Measurements from ENCODE around the gene NOL3. TPM values are rescaled to one million over a fixed set of nuclear protein-coding genes. Genes with fewer than 3 reads are reported as not detected.
A peak's percentile ranks its signal among the peaks of the same experiment; 100 is the strongest.

Gene NOL3
- total RNA-seq, 2 donors from 2014 or later: 11.6 TPM

- H3K9me3 ChIP-seq (ENCODE audit: control insufficient read depth, low read length): no peaks in the 10 kb centered on the region
- no peak for TF ChIP-seq CTCF (conservative IDR thresholded peaks at IDR 0.05)
- Mint-ChIP-seq H3K36me3 (ENCODE audit: low read depth) (no peaks in the 10 kb centered on the region), H3K9me3 (peaks cover under 1% of the 10 kb centered on the region), H3K27ac (no peak overlapping the region), H3K27me3 (ENCODE audit: insufficient read depth) (peaks cover 93% of the 10 kb centered on the region), H3K4me3 (no peak overlapping the region), H3K4me1 (peaks cover 9% of the 10 kb centered on the region)
- peak; percentile 51 for DNase-seq
- H3K27ac ChIP-seq (ENCODE audit: low read depth, low read length): no peak overlapping the region
- H3K4me3 ChIP-seq (ENCODE audit: low read length): no peak overlapping the region
- H3K4me1 ChIP-seq (ENCODE audit: control insufficient read depth, insufficient read depth, low read length): no peaks in the 10 kb centered on the region
- H3K36me3 ChIP-seq (ENCODE audit: control insufficient read depth, insufficient read depth, low read length): no peaks in the 10 kb centered on the region
- H3K27me3 ChIP-seq (ENCODE audit: control insufficient read depth, insufficient read depth, low read length, poor library complexity, severe bottlenecking): peaks cover 91% of the 10 kb centered on the region
- no peak overlapping the region for H3K9ac ChIP-seq (ENCODE audit: extremely low read depth, low read length, poor library complexity, severe bottlenecking)
- WGBS, 2 experiments (ENCODE audit: insufficient coverage in 1 of 2, insufficient read length in 1 of 2): 0 to 38% methylated on average over 1 to 16 of the region's 18 CpGs
Observed at GRCh38 chr16:67166110-67166547, 4.2 kb upstream of the NOL3 start.

- 84 to 100% methylated on average over 1 to 5 of the region's 5 CpGs for WGBS, 2 experiments (ENCODE audit: insufficient coverage in 1 of 2, insufficient read length in 1 of 2)
- peaks cover 93% of the 10 kb centered on the region for H3K27me3 Mint-ChIP-seq (ENCODE audit: insufficient read depth)
- H3K36me3 Mint-ChIP-seq (ENCODE audit: low read depth): no peaks in the 10 kb centered on the region
- Histone ChIP-seq H3K27me3 (ENCODE audit: control insufficient read depth, insufficient read depth, low read length, poor library complexity, severe bottlenecking) (peaks cover 91% of the 10 kb centered on the region), H3K9me3 (ENCODE audit: control insufficient read depth, low read length) (no peaks in the 10 kb centered on the region), H3K27ac (ENCODE audit: low read depth, low read length) (no peak overlapping the region), H3K4me3 (ENCODE audit: low read length) (no peak overlapping the region), H3K4me1 (ENCODE audit: control insufficient read depth, insufficient read depth, low read length) (no peaks in the 10 kb centered on the region), H3K9ac (ENCODE audit: extremely low read depth, low read length, poor library complexity, severe bottlenecking) (no peak overlapping the region), H3K36me3 (ENCODE audit: control insufficient read depth, insufficient read depth, low read length) (no peaks in the 10 kb centered on the region)
- no peak for TF ChIP-seq CTCF (conservative IDR thresholded peaks at IDR 0.05)
- H3K4me3 Mint-ChIP-seq: no peak overlapping the region
- peaks cover 11% of the 10 kb centered on the region for H3K4me1 Mint-ChIP-seq
- DNase-seq: peak; percentile 38
- H3K9me3 Mint-ChIP-seq: no peaks in the 10 kb centered on the region
- no peak overlapping the region for H3K27ac Mint-ChIP-seq
Observed at GRCh38 chr16:67166598-67167168, 3.7 kb upstream of the NOL3 start.

GRCh38 chr16:67167588-67167987, 2.8 kb upstream of the NOL3 start:
- Mint-ChIP-seq H3K4me1 (peaks cover 11% of the 10 kb centered on the region), H3K36me3 (ENCODE audit: low read depth) (no peaks in the 10 kb centered on the region), H3K27me3 (ENCODE audit: insufficient read depth) (peaks cover 92% of the 10 kb centered on the region), H3K4me3 (no peak overlapping the region), H3K9me3 (no peaks in the 10 kb centered on the region), H3K27ac (no peak overlapping the region)
- no peaks in the 10 kb centered on the region for H3K4me1 ChIP-seq (ENCODE audit: control insufficient read depth, insufficient read depth, low read length)
- peaks cover 85% of the 10 kb centered on the region for H3K27me3 ChIP-seq (ENCODE audit: control insufficient read depth, insufficient read depth, low read length, poor library complexity, severe bottlenecking)
- 40 to 80% methylated on average over 1 to 7 of the region's 7 CpGs for WGBS, 2 experiments (ENCODE audit: insufficient coverage in 1 of 2, insufficient read length in 1 of 2)
- no peaks in the 10 kb centered on the region for H3K36me3 ChIP-seq (ENCODE audit: control insufficient read depth, insufficient read depth, low read length)
- H3K9me3 ChIP-seq (ENCODE audit: control insufficient read depth, low read length): no peaks in the 10 kb centered on the region
- H3K9ac ChIP-seq (ENCODE audit: extremely low read depth, low read length, poor library complexity, severe bottlenecking): no peak overlapping the region
- no peak overlapping the region for H3K27ac ChIP-seq (ENCODE audit: low read depth, low read length)
- DNase-seq: no peak
- no peak overlapping the region for H3K4me3 ChIP-seq (ENCODE audit: low read length)
- TF ChIP-seq CTCF (conservative IDR thresholded peaks at IDR 0.05): no peak
